Mucosa of rectum (tissue), 2 donors: ENCODE results near the gene GUCY2C.

Experiments
- H3K27ac ChIP-seq, 2 donors: one replicate each; pipeline ENCODE4 v1.7.0; 2013; ENCODE audit warnings: inconsistent platforms in 2 of 2, low read depth in 2 of 2, low read length in 2 of 2
- H3K27me3 ChIP-seq, 2 donors: one replicate each; pipeline ENCODE4 v1.7.0; 2013; ENCODE audit warnings: low read length in 2 of 2; ENCODE audit not compliant: control insufficient read depth in 2 of 2, insufficient read depth in 2 of 2
- H3K36me3 ChIP-seq, 2 donors: one replicate each; pipeline ENCODE4 v1.7.0; 2013; ENCODE audit warnings: low read length in 2 of 2; ENCODE audit not compliant: control insufficient read depth in 2 of 2, insufficient read depth in 2 of 2
- H3K4me1 ChIP-seq, 2 donors: one replicate each; pipeline ENCODE4 v1.7.0; 2013; ENCODE audit warnings: low read length in 2 of 2, mild to moderate bottlenecking in 1 of 2; ENCODE audit not compliant: control insufficient read depth in 2 of 2, insufficient read depth in 2 of 2
- H3K4me3 ChIP-seq, 2 donors: one replicate each; pipeline ENCODE4 v1.7.0; 2013; ENCODE audit warnings: low read length in 2 of 2
- H3K9ac ChIP-seq, 2 donors: one replicate each; pipeline ENCODE4 v1.7.0; 2013; ENCODE audit warnings: low read length in 2 of 2, low read depth in 1 of 2, mild to moderate bottlenecking in 1 of 2
- H3K9me3 ChIP-seq, 2 donors: one replicate each; pipeline ENCODE4 v1.7.0; 2013; ENCODE audit warnings: low read length in 2 of 2; ENCODE audit not compliant: control insufficient read depth in 2 of 2
- donor health status: healthy.
- donor health status: Normal muscosa, but diverticular disease.

Gene GUCY2C

DNA sequence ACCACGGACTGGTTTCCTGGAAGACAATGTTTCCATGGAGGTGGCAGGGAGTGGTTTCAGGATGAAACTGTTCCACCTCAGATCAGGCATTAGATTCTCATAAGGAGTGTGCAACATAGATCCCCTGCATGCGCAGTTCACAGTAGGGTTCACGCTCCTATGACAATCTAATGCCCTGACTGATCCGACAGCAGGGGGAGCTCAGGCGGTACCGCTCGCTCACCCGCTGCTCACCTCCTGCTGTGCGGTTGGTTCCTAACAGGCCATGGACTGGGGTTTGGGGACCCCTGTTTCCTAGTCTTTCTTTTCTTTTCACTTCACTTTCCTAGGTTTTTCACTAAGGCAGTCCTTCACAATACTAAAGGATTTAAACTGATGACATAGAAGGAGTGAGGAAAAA is 39.6 kb downstream of the GUCY2C start:
- Histone ChIP-seq H3K27ac (no peak overlapping the region), H3K4me3 (no peak overlapping the region), H3K9ac (no peak overlapping the region), H3K27me3 (no peaks in the 10 kb centered on the region), H3K4me1 (no peaks in the 10 kb centered on the region), H3K36me3 (peaks cover 47 to 64% of the 10 kb centered on the region in 2 donors), H3K9me3 (no peaks in the 10 kb centered on the region)

DNA sequence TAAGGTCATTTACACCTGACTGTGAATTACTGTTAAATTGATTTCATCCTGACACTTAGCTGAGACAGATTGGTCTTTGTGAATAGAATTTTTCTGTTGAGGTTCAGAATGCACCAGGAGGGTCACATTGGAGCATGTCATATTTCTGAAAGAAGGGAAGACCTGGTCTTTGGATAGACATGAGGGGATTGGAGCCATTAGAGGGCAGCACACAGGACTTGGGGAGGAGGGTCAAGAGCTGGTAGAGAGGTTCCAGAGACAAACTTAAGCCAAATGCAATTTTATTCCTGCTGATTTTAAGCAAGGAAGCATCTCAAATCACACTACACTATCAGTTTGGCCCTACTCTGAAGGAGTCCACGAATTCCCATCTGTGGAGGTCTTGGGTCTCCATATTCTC is 41.1 kb downstream of the GUCY2C start:
- Histone ChIP-seq H3K27ac (no peak overlapping the region), H3K9me3 (no peaks in the 10 kb centered on the region), H3K36me3 (peaks cover 43 to 59% of the 10 kb centered on the region in 2 donors), H3K27me3 (no peaks in the 10 kb centered on the region), H3K4me1 (no peaks in the 10 kb centered on the region), H3K4me3 (no peak overlapping the region), H3K9ac (no peak overlapping the region)

GRCh38 chr12:14654842-14655241 is 41.6 kb downstream of the GUCY2C start:
- Histone ChIP-seq H3K36me3 (peaks cover 43 to 55% of the 10 kb centered on the region in 2 donors), H3K4me1 (no peaks in the 10 kb centered on the region), H3K4me3 (no peak overlapping the region), H3K27ac (no peak overlapping the region), H3K9me3 (no peaks in the 10 kb centered on the region), H3K27me3 (no peaks in the 10 kb centered on the region), H3K9ac (no peak overlapping the region)

- Histone ChIP-seq H3K36me3 (peaks cover 43 to 52% of the 10 kb centered on the region in 2 donors), H3K27ac (no peak overlapping the region), H3K4me1 (no peaks in the 10 kb centered on the region), H3K27me3 (no peaks in the 10 kb centered on the region), H3K9me3 (no peaks in the 10 kb centered on the region), H3K4me3 (no peak overlapping the region), H3K9ac (no peak overlapping the region)
Observed at GRCh38 chr12:14654416-14654815, 42.0 kb downstream of the GUCY2C start.

- Histone ChIP-seq H3K9ac (no peak overlapping the region), H3K4me1 (no peaks in the 10 kb centered on the region), H3K4me3 (no peak overlapping the region), H3K27ac (no peak overlapping the region), H3K27me3 (no peaks in the 10 kb centered on the region), H3K36me3 (peaks cover 39 to 52% of the 10 kb centered on the region in 2 donors), H3K9me3 (no peaks in the 10 kb centered on the region)
Observed at GRCh38 chr12:14652483-14652882, 43.9 kb downstream of the GUCY2C start.

DNA sequence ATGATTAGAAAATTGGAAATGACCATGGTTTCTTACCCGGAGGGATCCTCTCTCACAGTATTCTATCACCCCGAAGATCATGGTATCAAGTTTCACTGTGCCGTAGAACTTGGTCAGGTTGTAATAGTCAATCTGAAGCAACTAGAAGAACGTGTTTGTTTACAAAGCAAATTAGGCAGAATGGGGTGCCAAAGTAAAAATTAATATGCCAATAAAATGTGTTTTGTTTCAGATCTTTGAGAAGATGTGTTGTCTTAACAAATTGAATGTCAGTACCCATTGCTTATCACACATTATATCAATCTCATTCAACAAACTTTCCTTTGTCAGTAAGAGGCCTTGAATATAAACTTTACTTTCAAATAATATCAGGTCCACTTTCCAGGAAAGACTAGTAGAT is 45.0 kb downstream of the GUCY2C start:
- H3K9me3 ChIP-seq, result no peaks in the 10 kb centered on the region
- no peak overlapping the region for H3K9ac ChIP-seq
- H3K36me3 ChIP-seq, result peaks cover 27 to 43% of the 10 kb centered on the region in 2 donors
- H3K27ac ChIP-seq, result no peak overlapping the region
- no peaks in the 10 kb centered on the region for H3K4me1 ChIP-seq
- H3K27me3 ChIP-seq, result no peaks in the 10 kb centered on the region
- H3K4me3 ChIP-seq, result no peak overlapping the region

GRCh38 chr12:14650789-14651188 is 45.6 kb downstream of the GUCY2C start:
- Histone ChIP-seq H3K27me3 (no peaks in the 10 kb centered on the region), H3K36me3 (peaks cover 22 to 37% of the 10 kb centered on the region in 2 donors), H3K9ac (no peak overlapping the region), H3K4me1 (no peaks in the 10 kb centered on the region), H3K27ac (no peak overlapping the region), H3K9me3 (no peaks in the 10 kb centered on the region), H3K4me3 (no peak overlapping the region)

DNA sequence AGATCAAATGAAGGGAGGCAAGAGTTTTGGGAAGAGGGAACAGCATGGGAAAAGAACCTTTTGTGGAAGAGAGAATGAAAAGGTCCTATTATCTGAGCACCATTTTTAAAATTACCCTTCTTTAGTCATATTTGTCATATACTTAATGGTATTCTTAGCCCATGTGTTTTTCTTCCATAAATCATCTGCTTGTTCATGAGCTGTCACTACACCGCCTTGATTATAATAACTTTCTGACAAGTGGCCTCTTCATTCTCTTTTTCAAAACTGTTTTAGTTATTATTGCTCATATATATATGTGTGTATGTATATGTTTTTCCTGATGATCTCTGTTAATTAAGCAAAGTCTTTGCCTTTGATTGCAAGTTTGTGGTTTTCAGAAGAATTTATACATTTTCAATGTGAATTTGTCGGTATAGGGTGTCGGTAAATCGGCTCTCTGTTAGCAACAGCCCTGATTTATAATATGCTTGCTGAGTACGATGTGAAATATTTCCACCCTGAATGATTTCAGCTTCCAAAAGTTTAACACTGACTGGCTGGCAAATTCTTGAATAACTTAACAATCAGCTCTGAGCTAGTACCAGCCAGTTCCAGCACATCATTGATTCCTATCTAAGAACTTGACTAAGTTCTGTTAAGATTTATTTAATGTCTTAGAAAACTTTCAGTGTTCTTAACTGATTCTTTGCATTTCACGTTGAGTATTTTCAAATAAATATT is 49.2 kb downstream of the GUCY2C start:
- H3K36me3 ChIP-seq, result peaks cover 9 to 18% of the 10 kb centered on the region in 2 donors
- no peaks in the 10 kb centered on the region for H3K27me3 ChIP-seq
- no peak overlapping the region for H3K4me3 ChIP-seq
- no peak overlapping the region for H3K27ac ChIP-seq
- no peak overlapping the region for H3K9ac ChIP-seq
- no peaks in the 10 kb centered on the region for H3K9me3 ChIP-seq
- no peaks in the 10 kb centered on the region for H3K4me1 ChIP-seq

DNA sequence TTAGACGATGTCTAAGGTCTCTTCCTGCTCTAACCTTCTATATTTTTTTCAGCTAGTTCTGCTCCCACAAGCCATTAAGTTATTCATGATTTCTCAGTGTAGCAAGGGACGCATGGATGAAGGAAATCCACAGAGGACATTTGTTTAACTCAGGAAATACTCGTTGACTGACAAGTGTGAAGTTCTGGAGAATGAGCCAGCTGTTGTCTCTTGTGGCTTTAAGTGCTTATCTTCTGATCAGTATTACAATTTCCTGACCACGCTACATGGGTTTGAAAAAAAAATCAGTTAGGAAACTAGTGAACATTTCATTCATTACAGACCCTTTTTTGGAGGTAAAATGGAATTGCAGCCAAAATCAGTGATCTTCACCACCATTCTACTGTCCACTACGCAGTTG is 53.1 kb downstream of the GUCY2C start:
- no peaks in the 10 kb centered on the region for H3K4me1 ChIP-seq
- H3K36me3 ChIP-seq, result peaks cover 27 to 39% of the 10 kb centered on the region in 2 donors
- no peak overlapping the region for H3K27ac ChIP-seq
- H3K9me3 ChIP-seq, result no peaks in the 10 kb centered on the region
- no peaks in the 10 kb centered on the region for H3K27me3 ChIP-seq
- no peak overlapping the region for H3K9ac ChIP-seq
- H3K4me3 ChIP-seq, result no peak overlapping the region

- Histone ChIP-seq H3K27me3 (no peaks in the 10 kb centered on the region), H3K4me3 (no peak overlapping the region), H3K36me3 (peaks cover 38 to 47% of the 10 kb centered on the region in 2 donors)
Observed at GRCh38 chr12:14638066-14638465, 58.3 kb downstream of the GUCY2C start.

More at GRCh38 chr12:14638066-14638465, 58.3 kb downstream of the GUCY2C start:
- Histone ChIP-seq H3K27ac (no peak overlapping the region), H3K9me3 (peaks cover 0 to 4% of the 10 kb centered on the region in 2 donors), H3K9ac (no peak overlapping the region), H3K4me1 (no peaks in the 10 kb centered on the region)
